SU-DHL-6 (cell line): Measurements from ENCODE around the gene LHX3.

Experiments
- H2AFZ ChIP-seq: fragments of 200-600 bp; sonication (generic); 2 replicates; pipeline ENCODE4 v1.6.1; 2014; ENCODE audit warnings: low read depth, mild to moderate bottlenecking, moderate library complexity, mixed read lengths, antibody characterized with exemption, low read length; ENCODE audit not compliant: severe bottlenecking
- H3F3A ChIP-seq: fragments of 200-600 bp; shearing (Covaris generic); 2 replicates; pipeline ENCODE4 v1.6.0; 2016; ENCODE audit warnings: antibody characterized with exemption, mild to moderate bottlenecking; ENCODE audit not compliant: insufficient read depth
- H3K27ac ChIP-seq: fragments of 200-600 bp; sonication (generic); 2 replicates; pipeline ENCODE4 v1.5.1; 2016; ENCODE audit warnings: low read depth, mild to moderate bottlenecking, low read length, moderate library complexity, mixed read lengths
- H3K27me3 ChIP-seq: fragments of 200-600 bp; sonication (generic), shearing (Covaris generic); 2 replicates; pipeline ENCODE4 v1.6.0; 2014; ENCODE audit warnings: mild to moderate bottlenecking, low read length
- H3K36me3 ChIP-seq: fragments of 200-600 bp; sonication (generic); 2 replicates; pipeline ENCODE4 v1.6.1; 2014; ENCODE audit warnings: mild to moderate bottlenecking, low read length, mixed read lengths
- H3K4me2 ChIP-seq: fragments of 300-600, 200-600 bp; shearing (Covaris generic), sonication (generic); 2 replicates; pipeline ENCODE4 v1.6.0; 2014; ENCODE audit warnings: low read length, low read depth, mild to moderate bottlenecking; ENCODE audit not compliant: poor library complexity, severe bottlenecking
- H3K4me3 ChIP-seq: fragments of 200-600 bp; sonication (generic); 2 replicates; pipeline ENCODE4 v1.5.1; 2014; ENCODE audit warnings: antibody characterized with exemption, low read length, mild to moderate bottlenecking, mixed read lengths; ENCODE audit not compliant: insufficient read depth, poor library complexity, severe bottlenecking
- H3K79me2 ChIP-seq: fragments of 200-600 bp; sonication (generic); 2 replicates; pipeline ENCODE4 v1.6.1; 2014; ENCODE audit warnings: mild to moderate bottlenecking, low read length, moderate library complexity; ENCODE audit not compliant: insufficient read depth
- H3K9ac ChIP-seq: fragments of 200-600 bp; sonication (generic); 2 replicates; pipeline ENCODE4 v1.7.0; 2014; ENCODE audit warnings: mild to moderate bottlenecking, low read length
- H3K9me2 ChIP-seq: fragments of 200-600 bp; sonication (generic); replicated peaks from 2 replicates; pipeline ENCODE4 v1.6.1; 2014; ENCODE audit warnings: low read length; ENCODE audit not compliant: insufficient read depth
- H3K9me3 ChIP-seq: fragments of 200-600 bp; sonication (generic); 2 replicates; pipeline ENCODE4 v1.6.1; 2014; ENCODE audit warnings: low read length, mixed read lengths; ENCODE audit not compliant: insufficient read depth
- H4K20me1 ChIP-seq: fragments of 200-600 bp; sonication (generic); 2 replicates; pipeline ENCODE4 v1.6.1; 2014; ENCODE audit warnings: low read depth, mild to moderate bottlenecking, antibody characterized with exemption, low read length, moderate library complexity, mixed read lengths
- EZH2phosphoT487 ChIP-seq: fragments of 200-600 bp; sonication (generic), shearing (Covaris generic); conservative IDR thresholded peaks from 2 replicates; pipeline ENCODE4 v1.6.1; 2018; ENCODE audit warnings: mild to moderate bottlenecking, antibody characterized with exemption, low read length, moderate library complexity, mixed read lengths
- TF ChIP-seq, protein P1 (sequence below): fragments of 200-600 bp; sonication (generic); IDR thresholded peaks from one replicate; pipeline ENCODE4 v1.5.1; 2017; ENCODE audit warnings: antibody characterized with exemption, mild to moderate bottlenecking, low read length, moderate library complexity; ENCODE audit not compliant: insufficient read depth, poor library complexity, severe bottlenecking

Gene LHX3

GRCh38 chr9:136193127-136193890 lies 11.6 kb downstream of the LHX3 start:
- Histone ChIP-seq H3K9me3 (no peaks in the 10 kb centered on the region), H3K27ac (no peak overlapping the region), H3F3A (no peaks in the 10 kb centered on the region), H2AFZ (no peak overlapping the region), H3K79me2 (no peaks in the 10 kb centered on the region), H3K9me2 (no peaks in the 10 kb centered on the region), H3K27me3 (no peaks in the 10 kb centered on the region), H3K36me3 (no peaks in the 10 kb centered on the region), H3K9ac (no peak overlapping the region), H4K20me1 (no peaks in the 10 kb centered on the region), H3K4me2 (no peak overlapping the region), H3K4me3 (no peak overlapping the region)
- TF ChIP-seq, protein P1, sequence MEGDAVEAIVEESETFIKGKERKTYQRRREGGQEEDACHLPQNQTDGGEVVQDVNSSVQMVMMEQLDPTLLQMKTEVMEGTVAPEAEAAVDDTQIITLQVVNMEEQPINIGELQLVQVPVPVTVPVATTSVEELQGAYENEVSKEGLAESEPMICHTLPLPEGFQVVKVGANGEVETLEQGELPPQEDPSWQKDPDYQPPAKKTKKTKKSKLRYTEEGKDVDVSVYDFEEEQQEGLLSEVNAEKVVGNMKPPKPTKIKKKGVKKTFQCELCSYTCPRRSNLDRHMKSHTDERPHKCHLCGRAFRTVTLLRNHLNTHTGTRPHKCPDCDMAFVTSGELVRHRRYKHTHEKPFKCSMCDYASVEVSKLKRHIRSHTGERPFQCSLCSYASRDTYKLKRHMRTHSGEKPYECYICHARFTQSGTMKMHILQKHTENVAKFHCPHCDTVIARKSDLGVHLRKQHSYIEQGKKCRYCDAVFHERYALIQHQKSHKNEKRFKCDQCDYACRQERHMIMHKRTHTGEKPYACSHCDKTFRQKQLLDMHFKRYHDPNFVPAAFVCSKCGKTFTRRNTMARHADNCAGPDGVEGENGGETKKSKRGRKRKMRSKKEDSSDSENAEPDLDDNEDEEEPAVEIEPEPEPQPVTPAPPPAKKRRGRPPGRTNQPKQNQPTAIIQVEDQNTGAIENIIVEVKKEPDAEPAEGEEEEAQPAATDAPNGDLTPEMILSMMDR: no peak
- TF ChIP-seq EZH2phosphoT487: no peak

DNA sequence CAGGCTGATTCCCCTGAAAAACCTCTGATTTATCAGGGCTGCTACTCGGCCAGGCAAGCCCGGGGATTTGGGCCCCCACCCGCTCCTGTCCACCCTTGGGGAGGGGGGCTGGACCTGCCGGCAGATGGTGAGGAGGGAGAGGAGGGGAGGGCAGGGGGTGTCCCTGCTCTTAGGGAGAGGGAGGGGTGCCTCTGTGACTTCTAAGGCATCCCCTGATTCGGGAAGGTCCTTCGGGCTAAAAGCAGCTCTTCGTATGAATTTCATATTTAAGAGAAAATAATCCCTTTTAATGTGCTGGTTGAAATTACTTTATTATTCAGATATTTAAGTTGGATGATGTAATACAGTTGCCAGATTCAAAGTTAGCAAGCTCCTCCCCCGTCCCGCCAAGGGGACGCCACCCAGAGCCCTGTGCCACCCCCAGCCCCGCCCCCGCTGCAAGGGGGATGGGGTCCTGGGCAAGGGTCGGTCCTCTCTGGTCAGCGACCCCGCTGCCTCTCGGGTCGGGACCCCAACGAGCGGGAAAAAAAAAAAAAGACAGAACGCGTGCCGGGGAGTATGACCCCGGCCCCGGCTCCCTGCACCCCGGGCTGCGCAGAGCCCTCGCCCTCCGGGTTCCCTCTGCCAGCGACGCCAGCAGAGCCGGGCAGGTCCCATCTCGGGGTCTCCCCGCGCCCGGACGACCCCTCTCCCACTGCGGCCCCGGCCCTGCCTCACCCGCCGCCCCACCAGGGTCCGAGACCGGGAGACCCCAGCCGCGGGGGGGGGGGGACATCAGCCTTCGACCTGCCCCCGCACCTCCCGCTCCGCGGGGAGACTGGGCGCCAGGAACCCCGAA lies 12.4 kb downstream of the LHX3 start:
- Histone ChIP-seq H3K9me3 (no peaks in the 10 kb centered on the region), H2AFZ (no peak overlapping the region), H3K9ac (no peak overlapping the region), H3K36me3 (no peaks in the 10 kb centered on the region), H3K27me3 (no peaks in the 10 kb centered on the region), H3K4me3 (no peak overlapping the region), H3K79me2 (no peaks in the 10 kb centered on the region), H3F3A (no peaks in the 10 kb centered on the region), H3K27ac (no peak overlapping the region), H3K9me2 (no peaks in the 10 kb centered on the region), H4K20me1 (no peaks in the 10 kb centered on the region), H3K4me2 (no peak overlapping the region)
- TF ChIP-seq, protein P1: no peak
- TF ChIP-seq EZH2phosphoT487: no peak

DNA sequence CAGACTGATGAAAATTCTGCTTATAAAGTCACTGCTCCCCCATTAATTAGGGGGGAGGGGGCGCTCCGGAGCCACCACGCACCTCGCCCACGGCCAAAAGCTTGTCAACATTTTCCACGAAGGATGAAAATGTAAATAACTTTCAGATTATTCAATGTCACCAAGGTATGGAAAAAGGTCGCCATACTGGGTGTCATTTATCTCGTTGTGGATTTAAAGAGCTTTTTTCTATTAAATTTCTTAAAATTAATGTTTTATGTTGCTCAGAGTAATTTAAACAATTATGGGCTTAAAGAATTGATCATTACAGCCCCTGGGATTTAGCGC lies 13.0 kb downstream of the LHX3 start:
- no peaks in the 10 kb centered on the region for H4K20me1 ChIP-seq
- no peak overlapping the region for H3K4me2 ChIP-seq
- no peak overlapping the region for H3K9ac ChIP-seq
- H3F3A ChIP-seq: no peaks in the 10 kb centered on the region
- H3K4me3 ChIP-seq: no peak overlapping the region
- H2AFZ ChIP-seq: no peak overlapping the region
- H3K27ac ChIP-seq: no peak overlapping the region
- H3K9me3 ChIP-seq: no peaks in the 10 kb centered on the region
- H3K79me2 ChIP-seq: no peaks in the 10 kb centered on the region
- no peaks in the 10 kb centered on the region for H3K27me3 ChIP-seq
- H3K9me2 ChIP-seq: no peaks in the 10 kb centered on the region
- H3K36me3 ChIP-seq: no peaks in the 10 kb centered on the region
- no peak for TF ChIP-seq EZH2phosphoT487
- TF ChIP-seq, protein P1: no peak
